Thymus (tissue), 11 donors: Measurements from ENCODE around the gene PRRC1. TPM values are rescaled to one million over a fixed set of nuclear protein-coding genes. Genes with fewer than 3 reads are reported as not detected.
"Not testable (repeated sequence)": the region's sequence is repeated elsewhere in the genome, so short reads cannot be mapped to it uniquely, and the experiment has no call there.

Source experiments
- DNase-seq, 9 donors: peaks; one replicate each; pipeline ENCODE4 v3.0.0-alpha.2; 2013; ENCODE audit warnings: low spot score in 9 of 9, low read depth in 6 of 9, missing footprints in 1 of 9
- H3K27ac ChIP-seq, 2 donors: one replicate each; pipeline ENCODE4 v1.5.1; 2013; ENCODE audit warnings: control low read depth in 1 of 2, low read depth in 1 of 2, low read length in 1 of 2, mild to moderate bottlenecking in 1 of 2, moderate library complexity in 1 of 2
- H3K27me3 ChIP-seq, 2 donors: one replicate each; pipeline ENCODE4 v1.5.1; 2013; ENCODE audit warnings: low read length in 1 of 2; ENCODE audit not compliant: control insufficient read depth in 2 of 2, insufficient read depth in 1 of 2
- H3K36me3 ChIP-seq, 2 donors: one replicate each; pipeline ENCODE4 v1.5.1; 2013; ENCODE audit warnings: low read length in 1 of 2, mild to moderate bottlenecking in 1 of 2, moderate library complexity in 1 of 2; ENCODE audit not compliant: control insufficient read depth in 2 of 2, insufficient read depth in 2 of 2
- H3K4me1 ChIP-seq, 2 donors: one replicate each; pipeline ENCODE4 v1.5.1; 2013; ENCODE audit warnings: low read length in 2 of 2; ENCODE audit not compliant: control insufficient read depth in 2 of 2, insufficient read depth in 2 of 2
- H3K4me3 ChIP-seq, 2 donors: one replicate each; pipeline ENCODE4 v1.5.1; 2013; ENCODE audit warnings: low read length in 2 of 2, control low read depth in 1 of 2, mild to moderate bottlenecking in 1 of 2
- H3K9me3 ChIP-seq, 2 donors: one replicate each; pipeline ENCODE4 v1.5.1; 2013; ENCODE audit warnings: low read length in 1 of 2, mild to moderate bottlenecking in 1 of 2; ENCODE audit not compliant: control insufficient read depth in 2 of 2, insufficient read depth in 1 of 2
- WGBS: extraction: QIAGEN DNeasy Blood & Tissue Kit; methylation state at CpG from one replicate; pipeline ENCODE4 v1.1.7; 2013; 5-methylcytosine and 5-hydroxymethylcytosine counted together
- polyA plus RNA-seq: library from polyadenylated mRNA; stranded (reverse); fragments of 200-250 nt; gene quantifications from one replicate; pipeline ENCODE4 v1.2.3, GENCODE V29; 2013
- total RNA-seq: library from RNA; stranded (reverse); fragments of 120-200 nt; gene quantifications from one replicate; pipeline ENCODE4 v1.2.4, GENCODE V29; 2013
- donor health status: healthy.

Gene PRRC1
- total and polyA plus RNA-seq, 2 donors: 23.2 to 27.5 TPM

DNA sequence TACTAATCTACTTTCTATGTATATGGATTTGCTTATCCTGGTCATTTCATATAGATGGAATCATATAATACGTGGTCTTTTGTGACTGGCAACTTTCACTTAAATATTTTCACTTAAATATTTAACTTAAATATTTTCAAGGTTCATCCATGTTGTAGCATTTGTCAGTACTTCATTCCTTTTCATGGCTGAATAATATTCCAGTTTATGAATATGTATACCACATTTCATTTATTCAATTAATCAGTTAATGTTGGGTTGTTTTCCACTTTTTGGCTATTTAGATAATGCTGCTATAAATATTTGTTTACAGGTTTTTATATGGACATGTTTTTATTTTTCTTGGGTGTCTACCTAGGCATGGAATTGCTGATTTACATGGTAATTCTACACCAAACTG is 7.7 kb downstream of the PRRC1 start:
- H3K4me3 ChIP-seq: no peak overlapping the region
- peaks cover 1 to 4% of the 10 kb centered on the region in 2 donors for H3K9me3 ChIP-seq
- H3K27ac ChIP-seq: no peak overlapping the region
- H3K4me1 ChIP-seq: no peaks in the 10 kb centered on the region
- no peak for DNase-seq
- H3K27me3 ChIP-seq: no peaks in the 10 kb centered on the region
- 97% methylated on average over 1 of the region's 1 CpG for WGBS
- peaks cover 10 to 53% of the 10 kb centered on the region in 2 donors for H3K36me3 ChIP-seq

DNA sequence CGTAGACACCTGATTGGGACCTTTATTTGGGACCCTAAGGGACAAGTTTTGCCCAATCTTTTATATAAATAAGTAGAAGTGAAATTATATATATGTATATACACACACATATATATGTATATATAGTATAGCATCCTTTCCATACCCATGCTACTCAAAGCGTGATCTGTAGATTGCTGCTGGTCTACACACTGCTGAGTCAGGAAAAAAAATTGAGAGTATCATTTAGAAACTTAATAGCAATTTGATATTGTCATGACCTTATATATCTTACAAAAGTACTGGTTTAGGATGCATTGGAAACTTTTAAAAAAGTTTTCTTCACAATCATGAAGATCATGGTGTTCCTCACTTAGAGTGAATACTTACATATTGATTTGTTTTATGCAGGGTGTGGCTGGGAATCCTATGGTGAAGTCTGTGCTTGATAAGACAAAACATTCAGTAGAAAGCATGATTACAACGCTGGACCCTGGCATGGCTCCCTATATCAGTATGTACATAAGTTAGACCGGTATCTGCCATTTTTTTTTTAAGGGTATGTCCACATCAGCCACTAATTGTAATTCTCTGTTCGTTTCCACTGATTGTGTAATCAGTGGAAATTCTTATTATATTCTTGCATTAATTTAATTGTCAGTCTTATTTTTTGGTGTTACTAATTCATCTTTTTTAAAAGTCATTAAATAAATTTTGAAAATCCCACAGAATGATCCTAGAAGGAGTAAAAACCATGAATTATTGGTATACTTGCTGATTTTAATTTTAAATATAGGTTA is 12.7 kb downstream of the PRRC1 start:
- no peaks in the 10 kb centered on the region for H3K27me3 ChIP-seq
- no peak overlapping the region for H3K4me3 ChIP-seq
- peaks cover 19 to 59% of the 10 kb centered on the region in 2 donors for H3K36me3 ChIP-seq
- no peak overlapping the region for H3K27ac ChIP-seq
- no peaks in the 10 kb centered on the region for H3K9me3 ChIP-seq
- 97% methylated on average over 5 of the region's 5 CpGs for WGBS
- H3K4me1 ChIP-seq: no peaks in the 10 kb centered on the region
- DNase-seq: no peak

DNA sequence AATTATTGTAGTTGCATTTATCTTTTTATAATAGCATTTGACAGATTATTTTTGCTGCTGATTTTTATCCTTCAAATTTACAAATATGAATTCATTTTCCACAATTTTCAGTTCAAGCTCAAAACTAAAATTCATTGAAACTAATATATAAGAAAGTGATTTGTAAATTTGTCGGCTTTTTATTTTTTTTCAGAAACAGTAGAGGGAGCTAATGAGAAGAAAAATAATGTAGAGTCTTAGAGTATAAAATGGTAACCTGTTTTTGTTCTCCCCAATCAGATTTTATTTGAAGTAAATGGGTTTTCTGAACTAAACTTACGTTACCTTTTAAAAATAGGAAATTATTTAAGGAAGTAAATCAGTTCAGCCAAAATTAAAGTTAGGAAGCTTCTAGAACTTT is 19.2 kb downstream of the PRRC1 start:
- Histone ChIP-seq H3K4me3 (no peak overlapping the region), H3K9me3 (no peaks in the 10 kb centered on the region), H3K36me3 (peaks cover 24 to 57% of the 10 kb centered on the region in 2 donors), H3K27ac (no peak overlapping the region), H3K27me3 (no peaks in the 10 kb centered on the region), H3K4me1 (no peaks in the 10 kb centered on the region)
- peak in 1 of 9 donors; percentile 9 for DNase-seq
- WGBS: 94% methylated on average over 2 of the region's 2 CpGs

DNA sequence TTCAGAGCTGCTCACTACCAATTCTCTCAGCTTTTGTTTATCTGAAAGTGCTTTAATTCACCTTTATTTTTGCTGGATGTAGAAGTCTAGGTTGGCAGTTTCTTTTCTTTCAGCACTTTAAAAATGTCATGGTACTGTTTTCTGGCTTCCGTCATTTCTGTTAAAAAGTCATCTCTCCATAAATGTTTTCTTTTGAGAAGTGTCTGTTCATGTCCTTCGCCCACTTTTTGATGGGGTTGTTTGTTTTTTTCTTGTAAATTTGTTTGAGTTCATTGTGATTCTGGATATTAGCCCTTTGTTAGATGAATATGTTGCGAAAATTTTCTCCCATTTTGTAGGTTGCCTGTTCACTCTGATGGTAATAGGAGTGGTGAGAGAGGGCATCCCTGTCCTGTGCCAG is 23.1 kb downstream of the PRRC1 start:
- not testable (repeated sequence) for H3K4me3 ChIP-seq, H3K27ac ChIP-seq, H3K27me3 ChIP-seq, H3K9me3 ChIP-seq, DNase-seq, H3K4me1 ChIP-seq
- peaks cover 6 to 29% of the 10 kb centered on the region in 2 donors for H3K36me3 ChIP-seq
- WGBS: 97% methylated on average over 3 of the region's 3 CpGs

DNA sequence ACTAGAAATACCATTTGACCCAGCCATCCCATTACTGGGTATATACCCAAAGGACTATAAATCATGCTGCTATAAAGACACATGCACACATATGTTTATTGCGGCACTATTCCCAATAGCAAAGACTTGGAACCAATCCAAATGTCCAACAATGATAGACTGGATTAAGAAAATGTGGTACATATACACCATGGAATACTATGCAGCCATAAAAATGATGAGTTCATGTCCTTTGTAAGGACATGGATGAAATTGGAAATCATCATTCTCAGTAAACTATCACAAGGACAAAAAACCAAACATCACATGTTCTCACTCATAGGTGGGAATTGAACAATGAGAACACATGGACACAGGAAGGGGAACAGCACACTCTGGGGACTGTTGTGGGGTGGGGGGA is 27.8 kb downstream of the PRRC1 start:
- H3K27me3 ChIP-seq, H3K36me3 ChIP-seq, DNase-seq, H3K27ac ChIP-seq, H3K4me1 ChIP-seq, H3K9me3 ChIP-seq, H3K4me3 ChIP-seq: not testable (repeated sequence)
- 96% methylated on average over 1 of the region's 1 CpG for WGBS

DNA sequence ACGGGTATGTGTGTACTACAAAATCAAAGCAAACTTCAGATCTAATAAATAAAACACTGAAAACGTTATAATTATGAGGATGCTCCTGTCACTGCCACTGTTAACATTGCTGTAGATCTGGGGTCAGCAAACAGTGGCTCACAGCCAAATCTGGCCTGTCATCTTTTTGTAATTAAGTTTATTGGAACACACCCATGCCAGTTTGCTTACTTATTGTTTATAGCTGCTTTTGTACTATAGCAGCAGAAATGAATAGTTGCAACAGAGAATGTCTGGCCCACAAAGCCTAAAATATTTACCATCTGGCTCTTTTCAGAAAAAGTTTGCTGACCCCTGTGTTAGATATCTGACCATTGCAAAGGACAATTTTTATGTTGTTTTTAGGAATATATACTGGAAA is 32.1 kb downstream of the PRRC1 start:
- Histone ChIP-seq H3K36me3 (peaks cover 3 to 22% of the 10 kb centered on the region in 2 donors), H3K9me3 (no peaks in the 10 kb centered on the region), H3K27me3 (no peaks in the 10 kb centered on the region), H3K4me3 (no peak overlapping the region), H3K27ac (no peak overlapping the region), H3K4me1 (no peaks in the 10 kb centered on the region)
- 95% methylated on average over 2 of the region's 2 CpGs for WGBS
- DNase-seq: no peak

DNA sequence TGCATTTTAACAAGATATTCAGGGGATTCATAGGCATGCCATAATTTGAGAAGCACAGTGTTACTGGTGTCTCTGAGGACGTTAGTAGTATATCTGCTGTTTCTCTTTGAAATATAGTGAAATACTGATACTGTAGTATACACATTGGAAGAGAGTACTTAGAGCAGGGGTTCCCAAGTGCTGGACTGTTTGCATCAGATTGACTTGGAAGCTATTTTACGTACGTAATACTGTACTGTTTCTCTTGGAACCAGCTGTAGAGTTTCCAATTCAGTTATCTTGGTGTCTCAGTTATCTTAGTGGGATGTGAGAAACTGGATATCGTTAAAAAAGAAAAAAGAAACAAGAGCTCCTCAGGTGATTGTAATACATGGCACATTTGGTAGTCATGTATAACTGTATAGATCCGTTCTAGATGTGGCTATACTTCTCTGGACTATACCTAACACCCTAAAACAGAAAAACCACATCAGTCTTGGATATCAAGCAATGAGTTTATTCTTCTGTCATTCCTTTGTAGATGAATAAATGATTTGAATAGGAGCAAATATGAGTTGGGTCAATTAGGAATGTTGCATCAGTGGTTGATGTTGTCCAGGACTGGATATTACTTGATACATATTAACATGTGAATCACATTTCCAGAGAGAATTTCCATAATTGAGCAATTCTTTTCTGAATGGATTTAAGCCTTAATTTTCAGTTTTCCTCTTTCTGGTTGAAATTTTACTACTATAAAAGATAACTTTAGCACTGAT is 33.4 kb downstream of the PRRC1 start:
- Histone ChIP-seq H3K4me3 (no peak overlapping the region), H3K9me3 (no peaks in the 10 kb centered on the region), H3K27me3 (no peaks in the 10 kb centered on the region), H3K36me3 (peaks cover 3 to 22% of the 10 kb centered on the region in 2 donors), H3K4me1 (no peaks in the 10 kb centered on the region), H3K27ac (no peak overlapping the region)
- WGBS: 95% methylated on average over 5 of the region's 5 CpGs
- DNase-seq: no peak

DNA sequence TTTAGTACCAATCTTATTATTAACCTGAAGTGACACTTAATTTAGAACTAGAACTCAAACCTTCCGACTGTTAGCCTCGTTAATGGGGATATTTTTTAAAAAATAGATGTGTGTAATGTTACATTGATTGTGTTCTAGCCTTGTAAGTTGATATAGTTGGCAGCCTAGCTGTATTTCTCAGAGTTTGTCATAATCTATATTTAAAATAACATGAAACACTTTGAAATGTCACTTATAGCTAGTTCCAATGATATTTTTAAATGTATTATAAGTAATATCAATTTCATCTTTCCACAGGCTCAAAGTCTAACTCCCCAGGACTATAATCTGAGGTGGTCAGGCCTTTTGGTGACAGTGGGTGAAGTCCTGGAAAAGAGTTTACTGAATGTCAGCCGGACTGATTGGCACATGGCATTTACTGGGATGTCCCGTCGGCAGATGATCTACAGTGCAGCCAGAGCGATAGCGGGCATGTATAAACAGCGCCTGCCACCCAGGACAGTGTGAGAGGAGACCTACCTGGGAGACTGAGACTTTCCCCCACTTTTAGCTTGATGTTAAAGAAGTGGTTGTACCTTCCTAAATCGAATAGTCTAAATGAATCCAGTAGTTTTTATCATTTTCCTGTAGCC is 34.1 kb downstream of the PRRC1 start:
- peaks cover 3 to 22% of the 10 kb centered on the region in 2 donors for H3K36me3 ChIP-seq
- DNase-seq: no peak
- H3K4me1 ChIP-seq: no peaks in the 10 kb centered on the region
- no peaks in the 10 kb centered on the region for H3K27me3 ChIP-seq
- 98% methylated on average over 9 of the region's 9 CpGs for WGBS
- no peak overlapping the region for H3K27ac ChIP-seq
- no peaks in the 10 kb centered on the region for H3K9me3 ChIP-seq
- no peak overlapping the region for H3K4me3 ChIP-seq

DNA sequence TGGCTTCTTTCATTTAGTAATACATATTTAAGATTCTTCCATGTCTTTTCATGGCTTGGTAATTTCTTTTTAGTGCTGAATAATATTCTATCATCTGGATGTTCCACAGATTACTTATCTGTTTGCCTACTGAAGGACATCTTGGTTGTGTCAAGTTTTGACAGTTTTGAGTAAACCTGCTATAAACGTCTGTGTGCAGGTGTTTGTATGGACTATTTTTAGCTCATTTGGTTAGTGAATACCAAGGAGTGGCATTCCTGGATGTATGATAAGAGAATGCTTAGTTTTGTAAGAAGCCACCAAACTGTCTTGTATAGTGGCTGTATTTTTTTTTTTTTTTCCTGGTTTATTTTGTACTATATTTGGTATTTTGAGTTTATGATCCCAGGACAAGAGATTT is 38.4 kb downstream of the PRRC1 start:
- no peaks in the 10 kb centered on the region for H3K9me3 ChIP-seq
- no peak for DNase-seq
- no peak overlapping the region for H3K27ac ChIP-seq
- peaks cover 3 to 15% of the 10 kb centered on the region in 2 donors for H3K36me3 ChIP-seq
- no peaks in the 10 kb centered on the region for H3K4me1 ChIP-seq
- WGBS: 12% methylated on average over 1 of the region's 1 CpG
- H3K4me3 ChIP-seq: no peak overlapping the region
- no peaks in the 10 kb centered on the region for H3K27me3 ChIP-seq
